GM12864 (cell line): Measurements from ENCODE around the gene PAPSS2.

Source experiments
- DNase-seq: peaks from one replicate; pipeline ENCODE4 v3.0.0-alpha.2; 2011; ENCODE audit warnings: low read depth
- H3K4me3 ChIP-seq: 2 replicates; pipeline ENCODE4 v1.5.1; 2011; ENCODE audit warnings: mild to moderate bottlenecking, low read depth, low read length, control low read depth
- TF ChIP-seq, protein P1 (sequence below): IDR thresholded peaks from 2 replicates; pipeline ENCODE4 v1.5.1; 2011; ENCODE audit warnings: low read depth, mild to moderate bottlenecking, moderate library complexity, low read length, control low read depth, inconsistent platforms; ENCODE audit errors: missing control alignments

The PAPSS2 gene

DNA sequence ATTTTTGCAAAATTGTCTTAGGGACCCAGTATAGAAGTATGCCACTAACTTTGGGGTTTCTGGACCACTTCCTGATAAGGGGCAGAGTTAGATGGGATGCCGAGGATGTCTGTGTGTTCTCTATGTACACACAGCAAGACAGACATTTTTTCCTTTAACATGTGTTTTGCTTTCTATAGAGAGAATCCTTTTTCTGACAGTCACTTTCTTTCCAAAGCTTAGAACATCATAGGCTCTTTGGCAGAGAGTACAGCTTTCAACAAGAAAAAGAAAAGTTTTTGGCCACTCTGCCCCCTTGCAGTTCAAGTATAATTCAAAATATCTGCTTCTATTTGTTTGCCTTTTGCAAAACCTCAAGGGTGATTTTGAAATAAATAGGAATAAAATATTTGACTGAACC, 44.1 kb downstream of the PAPSS2 start:
- H3K4me3 ChIP-seq: no peak overlapping the region
- TF ChIP-seq, protein P1, sequence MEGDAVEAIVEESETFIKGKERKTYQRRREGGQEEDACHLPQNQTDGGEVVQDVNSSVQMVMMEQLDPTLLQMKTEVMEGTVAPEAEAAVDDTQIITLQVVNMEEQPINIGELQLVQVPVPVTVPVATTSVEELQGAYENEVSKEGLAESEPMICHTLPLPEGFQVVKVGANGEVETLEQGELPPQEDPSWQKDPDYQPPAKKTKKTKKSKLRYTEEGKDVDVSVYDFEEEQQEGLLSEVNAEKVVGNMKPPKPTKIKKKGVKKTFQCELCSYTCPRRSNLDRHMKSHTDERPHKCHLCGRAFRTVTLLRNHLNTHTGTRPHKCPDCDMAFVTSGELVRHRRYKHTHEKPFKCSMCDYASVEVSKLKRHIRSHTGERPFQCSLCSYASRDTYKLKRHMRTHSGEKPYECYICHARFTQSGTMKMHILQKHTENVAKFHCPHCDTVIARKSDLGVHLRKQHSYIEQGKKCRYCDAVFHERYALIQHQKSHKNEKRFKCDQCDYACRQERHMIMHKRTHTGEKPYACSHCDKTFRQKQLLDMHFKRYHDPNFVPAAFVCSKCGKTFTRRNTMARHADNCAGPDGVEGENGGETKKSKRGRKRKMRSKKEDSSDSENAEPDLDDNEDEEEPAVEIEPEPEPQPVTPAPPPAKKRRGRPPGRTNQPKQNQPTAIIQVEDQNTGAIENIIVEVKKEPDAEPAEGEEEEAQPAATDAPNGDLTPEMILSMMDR: no peak
- DNase-seq: no peak

DNA sequence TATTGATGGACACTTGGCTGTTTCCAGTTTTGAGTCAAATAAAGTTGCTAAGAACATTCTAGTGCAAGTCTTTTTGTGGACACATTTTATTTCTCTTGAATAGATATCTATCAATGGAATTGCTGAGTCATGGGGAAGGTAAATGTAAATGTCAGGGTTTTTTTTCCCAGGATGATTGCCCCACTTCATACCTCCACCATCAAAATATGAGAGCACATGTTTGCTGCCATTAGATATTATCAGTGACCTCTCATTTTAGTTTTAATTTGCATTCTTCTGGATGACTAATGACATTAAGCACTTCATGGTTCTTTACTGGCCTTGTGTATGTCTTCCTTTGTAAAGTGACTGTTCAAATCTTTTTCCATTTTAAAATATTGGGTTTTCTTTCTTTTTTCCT, 45.7 kb downstream of the PAPSS2 start:
- DNase-seq: no peak
- H3K4me3 ChIP-seq: no peak overlapping the region
- TF ChIP-seq, protein P1: no peak

DNA sequence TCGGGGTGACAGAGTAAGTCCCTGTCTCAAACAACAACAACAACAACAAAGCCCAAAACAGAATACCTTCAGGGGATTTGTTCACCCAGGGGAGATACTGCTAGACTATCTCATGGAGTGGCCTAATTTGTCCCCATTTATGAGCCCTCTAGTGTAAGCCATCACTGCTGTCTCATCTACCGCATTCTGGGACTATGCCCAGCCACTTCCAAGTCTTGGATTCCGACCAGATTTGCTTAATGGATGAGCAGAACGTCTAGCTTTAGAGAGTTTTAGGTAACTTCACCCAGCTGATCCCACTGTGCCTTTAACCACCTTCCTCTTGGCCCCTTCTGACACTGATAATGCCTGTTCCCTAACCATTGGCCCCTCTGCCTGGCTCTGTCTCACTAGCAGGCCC, 47.1 kb downstream of the PAPSS2 start:
- no peak for DNase-seq
- H3K4me3 ChIP-seq: no peak overlapping the region
- TF ChIP-seq, protein P1: no peak

DNA sequence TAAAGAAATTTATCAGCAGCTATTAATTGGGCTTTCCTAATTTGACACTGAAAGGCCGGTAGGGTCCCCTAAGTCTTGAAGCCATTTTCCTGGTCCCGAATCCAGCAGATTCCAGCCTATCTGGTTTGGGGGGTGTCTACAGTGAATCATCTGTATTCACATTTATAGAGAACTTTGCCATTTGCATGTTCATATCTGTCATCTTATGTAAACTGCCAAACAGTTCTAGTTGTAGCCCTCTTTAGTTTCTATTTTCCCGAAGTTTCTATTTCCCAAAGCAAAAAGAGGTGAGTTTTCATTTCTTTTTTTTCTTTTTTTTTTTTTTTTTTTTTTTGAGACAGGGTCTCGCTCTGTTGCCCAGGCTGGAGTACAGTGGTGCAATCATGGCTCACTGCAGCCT, 47.6 kb downstream of the PAPSS2 start:
- H3K4me3 ChIP-seq: no peak overlapping the region
- DNase-seq: no peak
- TF ChIP-seq, protein P1: no peak

DNA sequence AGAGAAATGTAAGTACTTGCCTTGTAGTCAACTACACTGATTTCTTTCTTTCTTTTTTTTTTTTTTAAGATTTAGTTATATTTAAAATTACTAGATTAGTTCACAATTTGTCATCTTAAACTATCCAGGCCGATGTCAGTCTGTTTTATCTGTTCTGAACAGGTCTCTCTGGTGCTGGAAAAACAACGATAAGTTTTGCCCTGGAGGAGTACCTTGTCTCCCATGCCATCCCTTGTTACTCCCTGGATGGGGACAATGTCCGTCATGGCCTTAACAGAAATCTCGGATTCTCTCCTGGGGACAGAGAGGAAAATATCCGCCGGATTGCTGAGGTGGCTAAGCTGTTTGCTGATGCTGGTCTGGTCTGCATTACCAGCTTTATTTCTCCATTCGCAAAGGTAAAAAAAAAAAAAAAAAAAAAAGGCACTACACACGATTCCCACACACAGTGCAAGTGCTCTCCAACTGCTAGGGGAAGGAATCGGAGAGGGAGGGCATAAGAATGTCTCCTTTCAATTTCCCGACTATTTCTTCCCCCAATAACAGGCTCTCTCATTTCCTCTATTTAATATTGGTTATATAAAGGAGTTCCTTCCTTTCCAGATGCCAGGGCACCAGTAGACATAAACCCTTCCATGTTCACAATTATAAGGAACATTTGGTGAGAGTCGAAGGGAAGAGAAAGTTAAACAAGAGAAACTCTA, 53.4 kb downstream of the PAPSS2 start:
- TF ChIP-seq, protein P1: no peak
- no peak for DNase-seq
- no peak overlapping the region for H3K4me3 ChIP-seq

DNA sequence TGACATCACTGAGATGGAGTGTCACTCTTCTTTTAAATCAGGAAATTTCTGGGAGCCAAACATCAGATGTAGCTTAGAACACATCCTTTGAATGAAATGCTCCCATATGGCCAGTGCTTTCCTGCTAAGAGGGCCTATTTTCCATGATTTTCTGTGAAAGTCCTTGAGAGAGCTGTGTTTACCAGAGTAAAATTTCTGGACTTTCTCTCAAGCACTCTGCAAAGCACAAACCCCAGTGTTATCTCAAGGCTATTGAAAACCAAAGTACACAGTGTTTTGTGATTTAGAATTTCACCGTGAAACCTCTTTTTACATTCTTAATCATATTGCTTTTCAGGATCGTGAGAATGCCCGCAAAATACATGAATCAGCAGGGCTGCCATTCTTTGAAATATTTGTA, 54.0 kb downstream of the PAPSS2 start:
- DNase-seq: no peak
- H3K4me3 ChIP-seq: no peak overlapping the region
- TF ChIP-seq, protein P1: no peak
